GM21360 (cell line): ENCODE measurements around the gene ART1.
"Not testable (repeated sequence)": the region's sequence is repeated elsewhere in the genome, so short reads cannot be mapped to it uniquely, and the experiment has no call there.

Source experiments
- ATAC-seq: cut with Tn5 transposase; IDR thresholded peaks from one replicate; pipeline ENCODE4 v1.9.1; 2021; ENCODE audit warnings: mild to moderate bottlenecking, moderate library complexity; ENCODE audit not compliant: unreplicated experiment

Gene ART1

GRCh38 chr11:3631331-3631730, 13.6 kb upstream of the ART1 start:
- no peak for ATAC-seq

- no peak for ATAC-seq
Observed at GRCh38 chr11:3632070-3632660, 12.8 kb upstream of the ART1 start.

GRCh38 chr11:3635641-3636375, 9.1 kb upstream of the ART1 start:
- ATAC-seq = no peak

- no peak for ATAC-seq
Observed at GRCh38 chr11:3637201-3637600, 7.7 kb upstream of the ART1 start.

GRCh38 chr11:3638513-3638912, 6.4 kb upstream of the ART1 start:
- ATAC-seq = no peak

GRCh38 chr11:3639841-3640240, 5.1 kb upstream of the ART1 start:
- ATAC-seq = no peak

GRCh38 chr11:3641191-3641590, 3.7 kb upstream of the ART1 start:
- no peak for ATAC-seq

GRCh38 chr11:3641701-3642070, 3.2 kb upstream of the ART1 start, which contains the start of gene ART5:
ART5 (minus strand) TSS chr11:3641992; CDS start chr11:3641862, 130 bp downstream.
- ATAC-seq = no peak

GRCh38 chr11:3642071-3642951, 2.6 kb upstream of the ART1 start:
- no peak for ATAC-seq

- ATAC-seq = not testable (repeated sequence)
Observed at GRCh38 chr11:3643102-3643546, 1.8 kb upstream of the ART1 start.

GRCh38 chr11:3645552-3645951, 624 bp downstream of the ART1 start:
- no peak for ATAC-seq

- not testable (repeated sequence) for ATAC-seq
Observed at GRCh38 chr11:3648843-3649242, 3.9 kb downstream of the ART1 start.

GRCh38 chr11:3649374-3649773, 4.4 kb downstream of the ART1 start:
- ATAC-seq = not testable (repeated sequence)

- ATAC-seq = not testable (repeated sequence)
Observed at GRCh38 chr11:3652514-3652913, 7.6 kb downstream of the ART1 start.

- ATAC-seq = no peak
Observed at GRCh38 chr11:3655547-3655946, 10.6 kb downstream of the ART1 start.

- not testable (repeated sequence) for ATAC-seq
Observed at GRCh38 chr11:3657331-3657730, 12.4 kb downstream of the ART1 start.

GRCh38 chr11:3658252-3658651, 13.3 kb downstream of the ART1 start:
- ATAC-seq = no peak

- ATAC-seq = no peak
Observed at GRCh38 chr11:3659595-3660515, 14.9 kb downstream of the ART1 start.

GRCh38 chr11:3660960-3661359, 16.0 kb downstream of the ART1 start:
- no peak for ATAC-seq

GRCh38 chr11:3662856-3663255, 17.9 kb downstream of the ART1 start:
- ATAC-seq = no peak
